SK-N-SH treated with all-trans-retinoic acid at 6 μM for 48 hours (cell line): ENCODE results near the gene PRPF8.

Source experiments
- OSR1 ChIP-seq: fragments of 250-450 bp; sonication (Bioruptor Pico); IDR thresholded peaks from 2 replicates; pipeline ENCODE4 v1.8.0; 2022; ENCODE audit warnings: moderate library complexity, mild to moderate bottlenecking, inconsistent platforms
- PPARA ChIP-seq: fragments of 250-450 bp; sonication (Bioruptor Pico); IDR thresholded peaks from 2 replicates; pipeline ENCODE4 v1.5.0; 2020; ENCODE audit warnings: mild to moderate bottlenecking, borderline replicate concordance
- RARB ChIP-seq: fragments of 250-450 bp; sonication (Bioruptor Pico); IDR thresholded peaks from 2 replicates; pipeline ENCODE4 v1.8.0; 2021; ENCODE audit warnings: mild to moderate bottlenecking, moderate library complexity
- TCF4 ChIP-seq: fragments of 250-450 bp; sonication (Bioruptor Pico); IDR thresholded peaks from 2 replicates; pipeline ENCODE4 v1.8.0; 2021; ENCODE audit warnings: mild to moderate bottlenecking, moderate library complexity, borderline replicate concordance
- TOX ChIP-seq: fragments of 250-450 bp; sonication (Bioruptor Pico); IDR thresholded peaks from 2 replicates; pipeline ENCODE4 v1.8.0; 2021; ENCODE audit warnings: mild to moderate bottlenecking, moderate library complexity, borderline replicate concordance
- TSHZ2 ChIP-seq: fragments of 250-450 bp; sonication (Bioruptor Pico); IDR thresholded peaks from 2 replicates; pipeline ENCODE4 v1.5.0; 2020; ENCODE audit warnings: mild to moderate bottlenecking, moderate library complexity
- ZC3H10 ChIP-seq: fragments of 250-450 bp; sonication (Bioruptor Pico); IDR thresholded peaks from 2 replicates; pipeline ENCODE4 v1.5.1; 2021; ENCODE audit warnings: mild to moderate bottlenecking, moderate library complexity
- ZFP30 ChIP-seq: fragments of 450-650 bp; formaldehyde crosslinking; IDR thresholded peaks from 2 replicates; pipeline ENCODE4 v1.5.0; 2022; ENCODE audit warnings: mild to moderate bottlenecking, moderate library complexity
- ZNF565 ChIP-seq: fragments of 450-650 bp; formaldehyde crosslinking; conservative IDR thresholded peaks from 2 replicates; pipeline ENCODE4 v1.5.0; 2020; ENCODE audit warnings: low read depth, mild to moderate bottlenecking, moderate library complexity
- ZNF70 ChIP-seq: fragments of 450-650 bp; formaldehyde crosslinking; IDR thresholded peaks from 2 replicates; pipeline ENCODE4 v1.5.0; 2020; ENCODE audit warnings: mild to moderate bottlenecking, moderate library complexity
- TF ChIP-seq, protein P1 (sequence below): fragments of 250-450 bp; sonication (Bioruptor Pico); IDR thresholded peaks from 2 replicates; pipeline ENCODE4 v1.5.1; 2020; ENCODE audit warnings: low read depth, mild to moderate bottlenecking, moderate library complexity
- TF ChIP-seq, protein P2 (sequence below): fragments of 250-450 bp; sonication (Bioruptor Pico); IDR thresholded peaks from 2 replicates; pipeline ENCODE4 v1.8.0; 2020; ENCODE audit warnings: mild to moderate bottlenecking, moderate library complexity, borderline replicate concordance

DNA sequence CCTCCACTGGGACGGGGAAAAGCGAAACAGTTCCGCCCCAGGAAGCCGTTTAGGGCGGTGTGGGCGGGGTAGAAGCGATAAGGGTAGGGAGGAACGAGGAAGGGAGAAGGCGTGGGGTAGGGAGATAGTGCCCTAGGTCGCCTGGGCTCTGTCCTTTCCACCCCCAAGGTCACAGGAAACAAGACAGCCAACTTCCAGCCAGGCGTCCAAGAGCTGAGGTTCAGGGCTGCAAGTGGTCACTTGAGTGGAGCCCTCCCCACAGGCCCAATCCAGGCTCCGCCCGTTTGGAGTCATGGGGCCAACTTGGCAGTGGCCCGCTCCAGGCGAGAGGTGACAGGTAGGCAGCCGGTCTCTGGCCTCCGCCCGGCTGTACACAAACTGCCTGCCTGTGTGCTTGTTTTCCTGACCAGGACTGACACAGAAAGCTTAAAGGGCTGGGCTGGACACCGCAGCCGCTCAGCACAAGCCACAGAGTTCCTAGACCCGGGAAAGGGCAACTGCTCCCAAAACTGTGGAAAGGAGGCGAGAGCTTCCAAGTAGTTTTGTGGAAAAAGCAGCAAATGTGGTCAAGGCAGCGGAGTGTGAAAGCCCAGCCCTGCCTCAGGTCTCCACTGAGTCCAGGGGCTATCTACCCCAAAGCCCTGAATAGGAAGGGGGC is 34.7 kb downstream of the PRPF8 start, which contains the start of gene RILP:
- TF ChIP-seq, protein P1, sequence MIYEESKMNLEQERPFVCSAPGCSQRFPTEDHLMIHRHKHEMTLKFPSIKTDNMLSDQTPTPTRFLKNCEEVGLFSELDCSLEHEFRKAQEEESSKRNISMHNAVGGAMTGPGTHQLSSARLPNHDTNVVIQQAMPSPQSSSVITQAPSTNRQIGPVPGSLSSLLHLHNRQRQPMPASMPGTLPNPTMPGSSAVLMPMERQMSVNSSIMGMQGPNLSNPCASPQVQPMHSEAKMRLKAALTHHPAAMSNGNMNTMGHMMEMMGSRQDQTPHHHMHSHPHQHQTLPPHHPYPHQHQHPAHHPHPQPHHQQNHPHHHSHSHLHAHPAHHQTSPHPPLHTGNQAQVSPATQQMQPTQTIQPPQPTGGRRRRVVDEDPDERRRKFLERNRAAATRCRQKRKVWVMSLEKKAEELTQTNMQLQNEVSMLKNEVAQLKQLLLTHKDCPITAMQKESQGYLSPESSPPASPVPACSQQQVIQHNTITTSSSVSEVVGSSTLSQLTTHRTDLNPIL: no peak
- TF ChIP-seq, protein P2, sequence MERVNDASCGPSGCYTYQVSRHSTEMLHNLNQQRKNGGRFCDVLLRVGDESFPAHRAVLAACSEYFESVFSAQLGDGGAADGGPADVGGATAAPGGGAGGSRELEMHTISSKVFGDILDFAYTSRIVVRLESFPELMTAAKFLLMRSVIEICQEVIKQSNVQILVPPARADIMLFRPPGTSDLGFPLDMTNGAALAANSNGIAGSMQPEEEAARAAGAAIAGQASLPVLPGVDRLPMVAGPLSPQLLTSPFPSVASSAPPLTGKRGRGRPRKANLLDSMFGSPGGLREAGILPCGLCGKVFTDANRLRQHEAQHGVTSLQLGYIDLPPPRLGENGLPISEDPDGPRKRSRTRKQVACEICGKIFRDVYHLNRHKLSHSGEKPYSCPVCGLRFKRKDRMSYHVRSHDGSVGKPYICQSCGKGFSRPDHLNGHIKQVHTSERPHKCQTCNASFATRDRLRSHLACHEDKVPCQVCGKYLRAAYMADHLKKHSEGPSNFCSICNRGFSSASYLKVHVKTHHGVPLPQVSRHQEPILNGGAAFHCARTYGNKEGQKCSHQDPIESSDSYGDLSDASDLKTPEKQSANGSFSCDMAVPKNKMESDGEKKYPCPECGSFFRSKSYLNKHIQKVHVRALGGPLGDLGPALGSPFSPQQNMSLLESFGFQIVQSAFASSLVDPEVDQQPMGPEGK (CRISPR knock-in tag): no peak
- TF ChIP-seq PPARA (CRISPR knock-in tag) (no peak), TSHZ2 (CRISPR knock-in tag) (no peak), ZC3H10 (CRISPR knock-in tag) (no peak), ZFP30 (CRISPR knock-in tag) (no peak), TCF4 (no peak), ZNF565 (CRISPR knock-in tag) (no peak), ZNF70 (CRISPR knock-in tag) (no peak), TOX (CRISPR knock-in tag) (no peak), OSR1 (CRISPR knock-in tag) (no peak), RARB (no peak)
